SW480 (cell line): ENCODE measurements around the gene MAST4.

Experiments
- DNase-seq: peaks from one replicate; pipeline ENCODE4 v3.0.0-alpha.2; 2016; ENCODE audit warnings: low spot score

The MAST4 gene

DNA sequence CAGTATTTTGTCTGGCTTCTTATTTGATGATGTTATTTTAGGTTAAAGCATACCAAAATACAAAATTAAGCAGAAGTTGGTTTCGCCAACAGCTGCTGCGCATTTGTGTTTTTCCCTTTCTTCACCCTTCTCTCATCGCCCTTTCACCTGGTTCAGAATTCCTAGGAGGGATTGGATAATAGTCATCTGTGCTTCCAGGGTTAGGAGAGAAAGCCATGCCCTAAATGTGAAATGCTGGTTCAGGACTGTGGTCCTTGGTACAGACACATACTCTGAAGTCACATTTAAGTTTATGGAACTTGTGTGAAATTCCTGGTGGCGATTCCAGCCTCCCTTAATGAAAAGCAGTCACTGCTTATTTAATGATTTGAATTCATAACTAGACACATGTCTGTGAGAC, 7.7 kb downstream of the MAST4 start:
- DNase-seq, result no peak

DNA sequence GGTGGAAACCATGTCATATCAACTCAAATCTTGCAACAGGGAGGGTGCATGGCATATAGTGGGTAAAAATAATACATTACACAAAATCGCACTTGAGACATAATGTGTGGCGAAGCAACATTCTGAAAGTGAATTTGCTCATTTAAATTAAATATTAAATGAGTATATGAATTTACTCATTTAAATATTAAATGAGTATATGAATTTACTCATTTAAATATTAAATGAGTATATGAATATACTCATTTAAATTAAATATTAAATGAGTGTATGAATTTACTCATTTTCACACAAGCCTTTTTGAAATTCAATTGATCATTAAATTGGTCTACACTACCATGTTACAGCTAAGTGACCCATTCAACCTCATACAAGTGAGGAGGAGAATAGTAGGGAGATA, 10.5 kb downstream of the MAST4 start:
- DNase-seq, result no peak

DNA sequence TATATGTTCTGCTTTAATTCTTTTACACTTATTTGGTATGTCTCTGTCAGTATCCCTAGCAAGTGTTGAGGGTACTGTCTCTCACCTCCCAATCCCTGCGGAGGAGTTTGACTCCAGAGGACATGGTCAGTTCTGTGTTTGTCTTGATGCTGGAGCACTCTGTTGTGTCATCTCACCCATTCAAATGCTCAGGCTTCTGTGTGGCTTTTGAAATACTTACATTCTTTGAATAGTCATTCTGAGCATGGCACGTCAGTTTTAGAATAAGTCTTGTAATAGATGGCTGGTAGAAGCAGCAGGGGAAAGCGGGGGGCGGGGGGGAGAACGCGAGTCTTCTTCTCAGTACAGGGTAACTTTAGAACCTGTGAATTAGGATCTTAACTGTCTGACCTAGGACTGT, 12.3 kb downstream of the MAST4 start:
- DNase-seq, result no peak

DNA sequence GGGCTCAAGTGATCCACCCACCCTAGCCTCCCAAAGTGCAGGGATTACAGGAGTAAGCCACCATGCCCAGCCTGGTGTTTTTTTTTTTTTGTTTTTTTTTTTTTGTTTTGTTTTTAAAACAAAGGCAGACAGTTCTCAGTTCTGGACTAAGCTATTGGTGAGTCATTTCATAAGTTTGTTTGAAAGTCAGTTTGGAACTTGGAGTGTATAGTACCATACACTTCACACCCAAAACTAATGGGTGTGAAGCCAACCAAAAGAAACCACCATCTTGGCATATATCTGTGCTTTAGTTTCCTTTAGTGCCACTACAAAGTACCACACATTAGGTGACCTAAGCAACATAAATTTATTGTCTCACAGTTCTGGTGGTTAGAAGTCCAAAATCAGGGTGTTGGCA, 13.4 kb downstream of the MAST4 start:
- DNase-seq, result no peak

DNA sequence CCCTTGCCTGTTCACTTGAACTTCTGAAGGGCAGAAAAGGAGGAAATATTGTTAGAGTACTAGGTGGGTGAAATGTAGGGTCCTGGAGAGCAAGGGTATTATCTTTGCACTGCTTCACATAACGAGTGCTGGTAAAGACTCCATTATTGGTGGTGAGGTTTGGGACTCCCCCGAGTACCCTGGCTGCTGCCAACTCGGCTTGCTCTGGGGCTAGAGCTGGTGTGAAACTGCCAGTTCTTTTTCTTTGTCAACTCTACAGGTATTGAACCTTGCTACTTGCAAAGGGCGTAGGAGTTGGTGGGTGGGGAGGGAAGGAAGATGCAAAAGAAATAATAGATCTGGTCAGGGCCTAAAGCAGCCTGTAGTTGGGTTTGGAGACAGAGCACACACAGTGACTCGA, 16.0 kb downstream of the MAST4 start:
- DNase-seq, result no peak

DNA sequence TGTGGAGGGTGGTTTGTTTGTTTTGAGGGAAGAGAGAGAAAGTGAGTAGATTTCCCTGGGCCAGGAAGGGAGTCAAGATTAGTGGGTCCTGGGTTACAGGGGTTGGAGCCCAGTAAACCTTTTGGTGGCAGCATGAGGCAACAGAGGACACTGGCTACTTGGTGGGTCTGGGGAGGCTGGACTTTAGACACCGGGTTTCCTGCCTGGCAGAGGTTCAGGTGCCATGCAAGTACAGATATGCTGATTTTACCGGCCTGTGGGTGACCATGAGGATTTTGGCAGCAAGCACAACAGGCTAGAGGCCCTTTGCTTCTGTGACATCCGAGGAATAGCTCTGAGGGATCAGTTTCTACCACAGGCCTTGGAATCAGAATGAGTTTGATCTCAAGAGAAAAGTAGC, 18.9 kb downstream of the MAST4 start:
- no peak for DNase-seq

DNA sequence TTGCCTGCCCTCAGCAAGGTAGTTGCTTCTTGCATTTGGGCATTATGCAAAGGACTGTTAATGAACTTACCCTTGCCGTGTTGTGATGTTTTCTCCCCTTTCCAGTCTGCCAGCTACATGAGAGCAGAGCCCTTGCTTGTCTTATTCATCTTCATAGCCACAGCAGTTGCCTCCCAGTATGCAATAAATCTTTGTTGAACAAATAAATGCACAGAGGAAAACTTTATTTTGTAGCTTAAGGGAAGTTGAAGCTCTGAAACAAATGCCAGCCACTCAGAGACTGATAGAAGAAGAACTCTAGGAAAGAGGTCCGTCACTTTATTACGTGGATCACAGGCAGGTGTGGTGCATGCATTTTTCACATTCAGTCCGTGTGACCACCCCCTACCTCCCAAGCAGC, 19.7 kb downstream of the MAST4 start:
- DNase-seq, result no peak

DNA sequence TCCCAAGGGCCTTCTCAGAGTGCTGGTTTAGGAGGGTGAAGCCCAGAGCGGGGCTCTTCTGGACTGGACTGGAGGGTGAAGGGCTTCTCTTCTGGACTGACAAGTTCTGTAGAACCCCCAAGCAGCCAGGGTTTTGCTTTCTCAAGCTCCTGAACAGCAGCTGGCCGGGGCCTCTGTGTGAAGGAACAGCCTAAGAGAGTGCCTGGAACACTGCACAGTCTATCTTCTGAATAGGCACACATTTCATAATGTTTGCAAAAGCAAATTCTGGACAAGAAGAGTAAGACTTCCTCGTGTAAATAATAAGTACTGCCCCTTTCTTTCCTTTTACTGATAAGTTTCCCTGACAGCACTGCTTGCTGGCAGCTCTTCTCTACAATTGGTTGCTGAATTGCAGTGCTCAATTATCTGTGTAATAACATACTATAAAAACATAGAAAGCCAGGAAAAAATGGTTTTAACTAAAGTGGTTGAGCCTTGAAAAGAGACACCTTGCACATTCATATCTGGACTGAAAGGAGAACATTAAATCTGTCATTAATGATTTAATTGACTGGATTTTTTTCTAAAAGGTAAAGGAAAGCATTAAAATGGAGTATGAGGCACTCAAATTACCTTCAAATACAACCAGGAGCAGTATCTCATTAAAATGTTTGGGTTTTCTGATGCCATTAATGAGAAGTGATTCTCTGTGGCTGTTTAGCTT, 20.5 kb downstream of the MAST4 start:
- DNase-seq, result no peak

DNA sequence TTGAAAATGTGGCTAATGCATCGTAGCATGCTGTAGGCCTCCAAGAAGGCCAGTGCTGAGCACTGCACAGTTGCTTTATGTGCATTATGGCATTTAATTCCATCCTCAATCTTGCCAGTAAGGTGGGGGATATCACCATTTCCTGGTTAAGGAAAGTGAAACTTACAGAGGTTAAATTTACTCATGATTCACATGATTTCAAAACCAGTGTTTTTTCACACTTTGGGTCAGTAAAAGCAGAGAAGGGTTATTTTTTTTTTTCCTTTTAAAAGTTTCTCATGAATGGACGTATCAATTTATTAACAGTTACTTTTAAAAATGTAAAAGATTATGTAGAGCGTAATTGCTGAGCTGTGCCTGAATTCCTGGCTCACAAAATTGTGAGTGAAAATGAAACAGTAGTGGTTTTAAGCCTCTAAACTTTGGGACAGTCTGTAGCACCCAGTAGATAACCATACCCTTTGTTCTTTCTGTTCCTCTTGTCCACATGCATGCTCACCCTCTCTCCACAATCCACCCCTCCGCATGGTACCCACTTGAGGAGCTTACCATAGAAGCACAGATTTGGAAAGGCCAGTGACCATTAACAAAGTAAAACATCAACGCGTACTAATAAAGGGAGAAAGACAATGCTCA, 21.2 kb downstream of the MAST4 start:
- DNase-seq, result no peak

DNA sequence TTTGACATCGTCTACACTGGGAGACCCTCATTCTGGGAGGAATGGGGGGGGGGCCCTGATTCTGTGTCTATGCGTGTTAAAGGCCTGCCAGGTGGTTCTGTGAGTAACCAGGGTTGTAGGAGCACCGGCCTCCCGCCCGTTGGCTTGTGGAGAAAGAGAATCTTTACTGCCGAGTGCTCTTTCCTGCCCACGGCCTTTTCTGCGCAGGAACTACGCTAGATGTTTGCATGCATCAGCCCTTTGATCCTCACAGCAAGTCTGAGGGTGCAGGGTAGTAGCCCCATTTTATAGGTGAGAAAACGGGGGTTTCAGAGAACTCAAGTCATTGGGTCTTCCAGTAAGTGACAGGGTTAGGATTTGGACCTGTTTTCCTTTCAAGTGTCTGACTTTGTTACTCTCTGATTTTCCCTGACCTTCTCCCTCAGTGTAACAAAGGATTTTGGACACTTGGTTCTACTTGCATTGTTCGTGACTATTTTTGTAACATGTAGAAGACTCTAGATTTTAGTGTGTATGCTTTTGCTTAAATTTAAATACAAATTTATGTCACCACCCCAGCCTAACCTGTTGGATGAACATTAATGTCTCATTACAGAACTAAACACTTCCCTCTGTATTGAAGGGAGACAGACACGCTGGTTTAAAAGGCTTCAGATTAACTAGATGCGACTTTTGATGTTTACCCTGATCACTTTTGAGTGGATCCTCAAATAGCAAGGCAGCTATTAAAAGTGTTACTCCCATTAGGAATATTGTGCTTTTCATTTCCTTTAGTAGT, 22.0 kb downstream of the MAST4 start:
- no peak for DNase-seq

DNA sequence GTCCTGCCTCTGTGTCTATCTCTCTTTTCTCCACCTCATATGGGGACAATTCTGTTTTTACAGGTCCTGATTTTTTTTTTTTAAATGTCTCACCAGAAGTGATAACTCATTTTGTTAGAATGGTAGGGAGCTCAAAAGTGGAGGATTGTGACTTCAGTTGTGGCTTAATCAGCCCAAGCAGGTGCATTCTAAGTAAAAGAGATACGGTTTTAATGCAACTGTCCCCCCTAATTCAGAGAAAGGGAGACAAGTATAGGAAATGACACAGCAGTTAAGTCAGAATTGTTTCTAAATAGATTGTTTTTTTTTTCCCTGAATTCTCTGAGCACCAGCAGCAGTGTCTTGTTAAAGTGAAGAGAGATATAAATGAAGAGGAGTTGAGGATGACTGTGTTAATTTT, 24.5 kb downstream of the MAST4 start:
- no peak for DNase-seq

DNA sequence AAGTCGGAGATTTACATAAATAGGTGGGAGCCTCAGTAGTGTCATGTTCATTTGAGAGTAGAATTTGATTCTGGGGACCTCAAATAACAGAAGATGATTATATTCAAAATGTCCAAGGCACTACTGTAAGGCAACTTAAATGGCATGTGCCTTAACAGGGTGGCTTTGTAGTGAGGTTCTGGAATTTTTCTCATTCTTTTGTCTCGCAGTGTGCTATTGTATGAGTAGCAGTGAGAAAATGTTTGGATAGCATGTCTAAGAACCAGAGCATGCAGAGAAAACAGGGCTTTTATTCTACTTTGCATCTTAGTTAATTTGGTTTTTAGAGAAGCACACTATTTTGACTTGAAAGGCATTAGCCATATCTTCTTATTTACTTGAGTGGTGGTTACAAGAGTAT, 25.0 kb downstream of the MAST4 start:
- no peak for DNase-seq

DNA sequence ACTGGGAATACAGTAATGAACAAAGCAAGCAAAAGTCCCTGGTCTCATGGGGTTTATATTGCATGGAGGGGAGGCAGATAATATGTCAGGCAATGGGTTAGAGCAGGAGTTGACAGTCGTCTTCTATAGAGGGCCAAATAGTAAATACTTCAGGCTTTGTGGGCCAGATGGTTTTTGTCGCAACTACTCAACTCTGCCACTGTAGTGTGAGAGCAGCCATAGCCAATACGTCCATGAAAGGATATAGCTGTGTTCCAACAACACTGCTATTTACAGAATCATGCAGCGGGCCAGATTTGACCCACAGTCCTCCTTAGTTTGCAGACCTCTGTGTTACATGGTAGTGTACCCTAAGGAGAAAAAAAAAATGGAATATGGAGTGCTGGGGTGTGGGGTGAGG, 25.5 kb downstream of the MAST4 start:
- no peak for DNase-seq

DNA sequence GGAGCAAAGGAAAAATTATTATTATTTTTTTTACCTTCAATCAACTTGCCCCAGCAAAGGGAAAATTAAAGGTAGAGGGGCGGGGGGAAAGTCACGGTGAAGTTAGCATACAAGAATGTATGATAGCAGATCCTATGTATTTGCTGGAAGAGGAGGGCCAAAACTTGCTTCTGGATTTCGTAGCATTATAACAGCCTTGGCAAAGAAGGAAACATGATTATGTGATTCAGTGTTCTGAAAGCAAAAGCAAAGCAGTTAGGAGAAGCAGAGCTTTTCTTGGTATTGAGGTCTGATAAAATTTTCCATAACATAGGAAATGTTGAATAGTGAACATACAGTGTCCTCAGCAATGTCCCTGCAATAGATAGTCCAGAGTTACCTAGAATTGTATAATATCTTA, 32.4 kb downstream of the MAST4 start:
- DNase-seq, result no peak

DNA sequence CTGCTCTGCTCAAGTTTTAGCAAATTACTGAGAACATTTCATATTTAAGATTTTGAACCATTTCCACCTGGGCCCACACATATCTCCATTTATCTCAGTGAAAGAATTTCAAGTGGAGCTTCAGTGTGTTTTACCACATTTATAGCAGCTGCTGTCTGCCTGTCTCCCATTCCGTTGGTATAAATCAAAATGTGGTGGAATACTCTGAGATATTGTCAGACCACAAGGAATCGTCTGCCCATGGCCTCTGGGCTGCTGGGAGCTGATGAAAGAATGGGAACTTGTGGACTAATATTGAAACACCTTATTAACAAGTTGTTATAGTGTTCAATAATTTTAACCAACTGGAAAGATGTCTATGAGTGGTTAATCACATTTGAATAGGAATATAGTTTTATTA, 33.3 kb downstream of the MAST4 start:
- DNase-seq, result no peak

DNA sequence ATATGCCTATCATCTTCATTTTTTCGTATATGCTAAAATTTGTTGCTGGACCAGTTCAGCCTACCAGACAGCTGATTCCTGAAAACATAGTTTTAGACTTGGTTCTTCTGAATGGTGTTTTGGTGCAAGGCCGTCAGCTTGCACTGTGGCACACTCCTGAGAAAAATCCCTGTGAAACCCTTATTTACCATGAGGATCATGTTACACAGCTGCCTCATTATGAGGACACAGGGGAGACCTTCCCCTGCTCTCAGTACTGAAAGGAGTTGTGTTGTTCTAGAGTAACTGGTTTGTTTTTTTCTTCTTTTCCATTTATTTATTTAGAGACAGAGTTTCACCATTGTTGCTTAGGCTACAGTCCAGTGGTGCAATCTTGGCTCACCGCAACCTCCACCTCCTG, 37.6 kb downstream of the MAST4 start:
- no peak for DNase-seq

DNA sequence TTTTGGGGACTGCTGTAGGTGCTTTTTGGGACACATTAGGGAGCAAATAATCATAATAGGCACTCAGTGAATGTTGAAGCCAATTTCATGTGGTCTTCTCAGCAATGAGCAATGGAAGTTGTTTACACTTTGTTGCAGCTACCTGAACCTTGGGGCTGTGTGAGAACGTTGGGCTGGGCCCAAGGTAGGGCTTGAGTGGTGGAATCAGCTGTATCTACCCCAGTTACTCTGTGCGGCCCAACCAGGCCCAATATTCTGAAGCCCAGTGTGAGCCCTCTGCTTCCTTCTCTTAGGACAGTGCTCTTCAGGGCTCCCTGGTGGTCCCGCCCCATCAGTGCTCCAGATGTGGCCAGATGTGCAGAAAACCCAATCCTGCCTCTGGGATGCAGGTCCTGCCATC, 38.4 kb downstream of the MAST4 start:
- no peak for DNase-seq

DNA sequence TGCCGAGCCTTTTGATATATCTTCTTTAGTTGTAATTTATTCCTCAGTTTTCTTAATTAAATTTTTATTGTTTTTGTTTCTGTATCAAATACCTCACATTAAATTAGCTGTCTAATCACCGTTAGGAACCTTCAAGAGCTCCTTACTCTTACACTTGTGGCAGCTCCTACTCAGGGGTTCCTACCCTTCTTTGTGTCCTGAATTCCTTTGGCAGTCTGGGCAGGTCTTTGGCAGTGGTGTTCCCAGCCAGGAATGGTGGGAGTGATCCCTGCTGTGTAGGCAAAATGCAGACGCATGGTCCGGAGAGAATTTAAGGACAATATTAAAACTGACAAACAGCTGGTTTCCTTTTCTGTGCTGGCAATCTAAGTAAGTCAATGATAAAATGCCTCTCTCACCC, 41.8 kb downstream of the MAST4 start:
- DNase-seq, result no peak

DNA sequence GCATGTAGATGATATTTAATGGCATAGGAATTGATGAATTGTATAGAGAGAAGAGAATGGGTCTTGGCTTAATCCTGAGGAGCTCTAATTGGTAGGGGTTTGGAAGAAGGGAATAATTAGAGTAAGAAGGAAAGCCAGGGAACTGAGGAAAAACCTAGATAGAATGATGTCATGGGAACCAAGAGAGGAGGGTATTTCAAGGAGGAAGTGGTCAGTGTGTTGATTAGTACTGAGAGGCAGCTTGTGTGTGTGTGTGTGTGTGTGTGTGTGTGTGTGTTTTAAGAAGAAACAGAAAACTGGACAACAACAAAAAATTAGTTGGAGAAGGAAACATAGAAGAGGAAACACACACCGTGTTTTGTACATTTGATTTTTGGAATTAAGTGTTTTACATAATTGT, 42.8 kb downstream of the MAST4 start:
- DNase-seq, result no peak

DNA sequence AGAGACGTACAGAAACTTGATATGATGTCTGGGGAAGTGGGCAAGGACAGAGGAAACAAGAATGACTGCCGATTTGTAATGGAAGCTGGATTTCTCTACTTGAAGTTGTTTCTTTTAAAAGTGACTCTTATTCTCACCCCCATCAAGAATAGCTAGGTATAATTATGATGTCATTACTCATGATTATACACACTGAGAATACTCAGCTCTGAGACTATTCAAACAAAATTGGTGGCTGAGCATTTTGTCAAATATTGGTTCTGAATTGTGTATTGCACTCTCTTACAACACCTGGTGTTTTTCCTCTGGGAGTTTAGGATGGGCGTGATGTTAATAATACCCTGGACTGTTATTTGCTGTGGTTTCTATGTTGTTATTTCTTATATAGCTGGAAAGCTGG, 46.3 kb downstream of the MAST4 start:
- no peak for DNase-seq

DNA sequence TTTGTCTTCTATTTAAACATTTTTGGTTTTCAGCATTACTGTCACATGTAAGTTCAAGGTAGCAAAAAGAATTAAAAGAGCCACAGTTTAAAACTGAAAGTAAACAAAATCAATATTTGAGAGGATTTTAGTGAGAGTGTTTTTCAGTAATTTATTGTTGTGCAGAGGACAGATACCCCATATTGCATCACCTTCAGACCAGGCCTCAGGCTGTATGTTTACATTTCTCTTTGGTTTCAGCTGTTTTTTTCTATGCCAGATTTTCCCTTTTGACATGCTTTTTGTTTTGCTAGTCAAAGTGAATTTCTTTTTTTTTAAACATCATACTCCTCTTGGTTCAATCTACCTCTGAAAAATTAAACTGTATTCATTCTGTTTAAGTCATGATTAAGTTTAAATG, 47.2 kb downstream of the MAST4 start:
- no peak for DNase-seq

DNA sequence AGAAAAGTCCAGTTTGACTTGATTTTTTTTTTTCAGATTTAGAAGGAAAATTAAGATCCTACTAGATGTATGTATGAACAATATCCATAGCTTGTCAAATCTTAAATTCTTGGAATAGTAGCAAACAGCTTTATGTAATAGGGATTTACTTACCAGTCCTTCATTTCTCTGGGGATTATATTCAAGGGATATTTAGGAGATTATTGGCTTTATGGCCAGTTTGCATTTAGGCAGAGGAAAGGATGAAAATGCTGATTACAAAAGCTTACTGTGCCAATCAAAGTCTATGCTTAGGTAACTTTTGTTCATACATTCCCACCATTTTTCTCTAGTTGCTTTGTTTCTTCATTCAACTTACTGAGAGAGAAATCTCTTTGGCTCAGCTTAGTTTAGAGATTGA, 47.9 kb downstream of the MAST4 start:
- no peak for DNase-seq

DNA sequence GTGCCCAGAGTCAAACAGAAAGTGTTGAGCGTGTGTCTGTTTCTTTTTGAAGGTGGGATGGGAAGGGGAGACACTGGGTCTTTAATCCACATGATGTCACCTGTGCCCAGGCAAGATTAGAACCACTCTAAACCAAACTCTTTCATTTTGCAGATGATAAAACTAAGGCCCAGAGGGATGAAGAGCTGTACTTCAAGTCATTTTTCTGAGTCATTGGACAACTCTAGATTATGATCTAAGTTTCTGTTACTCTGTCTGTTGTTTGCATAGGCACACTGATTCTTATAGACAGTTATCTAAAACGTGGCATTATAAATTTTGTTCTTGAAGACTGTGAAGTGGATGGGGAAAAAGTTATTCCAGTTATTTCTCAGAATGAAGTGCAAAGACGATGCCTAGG, 48.8 kb downstream of the MAST4 start:
- no peak for DNase-seq

DNA sequence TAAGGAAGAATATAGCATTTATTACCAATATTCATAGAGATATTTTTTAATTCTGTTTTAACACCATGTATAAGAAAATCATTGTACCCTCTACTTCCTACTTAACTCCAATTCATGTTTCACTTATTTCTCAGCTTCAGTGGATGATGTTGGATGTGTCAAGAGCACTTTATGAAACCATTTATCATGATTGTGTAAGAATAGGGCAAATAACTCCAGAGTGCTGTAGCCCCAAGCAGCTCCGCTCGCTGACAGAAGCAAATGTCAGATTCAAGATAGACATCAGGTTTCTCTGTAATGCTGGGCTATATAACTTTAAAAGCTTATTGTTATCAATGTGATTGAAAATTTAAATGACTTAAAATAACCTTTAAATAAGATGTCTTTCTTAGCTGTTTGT, 50.4 kb downstream of the MAST4 start:
- no peak for DNase-seq
